ENCODE data around the gene FFAR3.

GRCh38 chr19:35340431-35340830, 17.8 kb upstream of the FFAR3 start:
- no peak for TF ChIP-seq ZNF274 (IDR thresholded peaks at IDR 0.05; ENCODE audit: low read depth, low read length)
- TF ChIP-seq YY1 (IDR thresholded peaks at IDR 0.05; ENCODE audit: insufficient read depth, insufficient read length): no peak
- TF ChIP-seq SUZ12 (IDR thresholded peaks at IDR 0.05; ENCODE audit: extremely low read depth, insufficient read depth, insufficient read length): no peak
